Activated CD4-positive, alpha-beta T cell treated with anti-CD3 and anti-CD28 coated beads, Interleukin-2, amount 50 U/mL, for 16 hours (primary cell): ENCODE data around the gene ARHGEF4.
A peak's percentile ranks its signal among the peaks of the same experiment; 100 is the strongest.
"Not testable (repeated sequence)": the region's sequence is repeated elsewhere in the genome, so short reads cannot be mapped to it uniquely, and the experiment has no call there.

Experiments used
- DNase-seq: peaks from one replicate; pipeline ENCODE4 v3.0.0-alpha.2; 2020

The ARHGEF4 gene

DNA sequence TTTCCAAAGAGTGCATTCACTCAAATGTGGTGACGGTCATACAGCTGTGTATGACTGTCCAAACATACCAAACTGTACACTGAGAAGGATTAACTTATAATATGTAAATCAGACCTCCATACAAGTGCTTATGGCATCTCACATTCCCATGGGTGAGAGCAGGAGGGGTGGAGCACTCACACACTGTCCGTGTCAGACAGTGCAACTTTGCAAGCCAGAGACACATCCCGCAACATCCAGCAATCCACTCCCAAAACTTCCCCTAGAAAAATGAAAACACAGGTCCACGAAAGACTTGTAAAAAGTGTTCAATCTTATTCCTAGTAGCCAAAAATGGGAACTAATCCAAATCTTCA lies 220.2 kb downstream of the ARHGEF4 start:
- no peak for DNase-seq

DNA sequence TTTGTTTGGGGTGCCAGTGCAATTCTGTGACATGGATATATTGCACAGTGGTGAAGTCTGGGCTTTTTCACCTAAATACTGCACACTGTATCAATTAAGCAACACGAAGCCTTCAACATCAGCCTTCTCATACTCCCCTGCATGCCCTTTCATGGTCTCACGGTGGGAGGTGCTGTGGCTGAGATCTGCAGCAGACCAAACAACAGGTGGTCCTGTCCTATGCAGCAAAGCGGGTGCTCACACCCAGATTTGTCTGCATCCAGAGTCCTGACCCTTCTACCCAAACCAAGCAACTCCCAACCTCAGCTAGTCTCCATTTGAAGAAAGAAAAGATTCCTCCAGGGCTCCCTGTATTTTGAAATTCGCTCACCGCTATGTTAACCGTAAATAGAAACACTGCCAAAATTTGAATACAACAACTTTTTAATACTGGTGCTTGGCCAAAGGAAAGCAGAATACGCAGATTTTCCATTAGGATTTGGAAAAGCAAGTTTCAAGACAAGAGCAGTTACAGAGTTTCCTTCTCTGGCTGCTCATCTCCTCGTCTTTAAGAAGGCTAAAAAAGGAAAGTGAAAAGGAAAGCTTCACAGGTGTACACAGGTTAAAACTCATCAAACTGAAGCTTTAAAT lies 221.6 kb downstream of the ARHGEF4 start:
- DNase-seq = no peak

DNA sequence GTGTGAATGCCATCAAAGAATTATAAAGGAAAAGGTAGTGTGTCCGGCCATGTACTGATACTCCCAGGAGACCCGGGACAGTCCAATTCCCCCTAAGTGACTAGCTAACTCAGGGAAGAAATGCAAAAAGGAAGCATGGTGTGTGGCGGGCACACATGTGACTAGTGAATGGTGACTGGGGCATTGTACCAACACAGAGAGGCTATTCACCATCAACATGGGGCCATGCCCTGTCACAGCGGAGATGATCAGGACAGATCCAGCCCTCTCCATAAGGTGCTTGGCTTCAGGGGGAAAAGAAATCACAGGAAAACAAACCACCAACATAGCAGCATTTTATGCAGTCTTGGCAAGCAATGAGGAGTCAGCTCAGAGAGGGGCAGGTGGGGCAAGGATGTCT lies 222.2 kb downstream of the ARHGEF4 start:
- DNase-seq = no peak

DNA sequence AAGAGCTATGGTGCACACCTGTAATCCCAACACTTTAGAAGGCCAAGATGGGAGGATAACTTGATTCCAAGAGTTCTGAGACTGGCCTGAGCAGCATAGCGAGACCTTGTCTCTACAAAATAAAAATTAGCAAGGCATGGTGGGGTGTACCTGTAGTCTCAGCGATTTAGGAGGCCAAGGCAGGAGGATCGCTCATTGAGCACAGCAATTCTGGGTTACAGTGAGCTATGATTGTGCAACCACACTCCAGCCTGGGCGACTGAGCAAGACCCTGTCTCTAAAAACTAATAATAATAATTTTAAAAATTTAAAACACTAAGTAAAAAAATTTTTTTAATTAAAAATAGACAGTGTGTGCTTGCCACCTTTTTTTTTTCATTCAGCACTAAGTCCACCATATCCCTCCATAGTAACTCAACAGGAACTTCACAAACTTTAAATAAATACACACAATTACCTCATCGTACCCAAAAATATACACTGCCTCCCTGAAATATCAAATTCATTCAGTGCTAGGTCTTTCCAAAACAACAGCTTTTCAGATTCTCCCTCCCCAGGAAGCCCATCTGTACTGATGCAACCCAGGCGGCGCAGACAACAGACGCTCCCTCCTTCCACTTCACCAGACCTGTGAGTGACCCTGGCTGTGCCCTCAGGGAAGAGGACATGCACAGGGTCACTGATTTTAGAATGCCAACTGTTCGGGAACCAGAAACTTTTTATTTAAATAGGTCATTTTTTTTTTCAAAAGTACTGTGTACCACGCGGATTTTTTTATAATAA lies 227.0 kb downstream of the ARHGEF4 start:
- DNase-seq = no peak

DNA sequence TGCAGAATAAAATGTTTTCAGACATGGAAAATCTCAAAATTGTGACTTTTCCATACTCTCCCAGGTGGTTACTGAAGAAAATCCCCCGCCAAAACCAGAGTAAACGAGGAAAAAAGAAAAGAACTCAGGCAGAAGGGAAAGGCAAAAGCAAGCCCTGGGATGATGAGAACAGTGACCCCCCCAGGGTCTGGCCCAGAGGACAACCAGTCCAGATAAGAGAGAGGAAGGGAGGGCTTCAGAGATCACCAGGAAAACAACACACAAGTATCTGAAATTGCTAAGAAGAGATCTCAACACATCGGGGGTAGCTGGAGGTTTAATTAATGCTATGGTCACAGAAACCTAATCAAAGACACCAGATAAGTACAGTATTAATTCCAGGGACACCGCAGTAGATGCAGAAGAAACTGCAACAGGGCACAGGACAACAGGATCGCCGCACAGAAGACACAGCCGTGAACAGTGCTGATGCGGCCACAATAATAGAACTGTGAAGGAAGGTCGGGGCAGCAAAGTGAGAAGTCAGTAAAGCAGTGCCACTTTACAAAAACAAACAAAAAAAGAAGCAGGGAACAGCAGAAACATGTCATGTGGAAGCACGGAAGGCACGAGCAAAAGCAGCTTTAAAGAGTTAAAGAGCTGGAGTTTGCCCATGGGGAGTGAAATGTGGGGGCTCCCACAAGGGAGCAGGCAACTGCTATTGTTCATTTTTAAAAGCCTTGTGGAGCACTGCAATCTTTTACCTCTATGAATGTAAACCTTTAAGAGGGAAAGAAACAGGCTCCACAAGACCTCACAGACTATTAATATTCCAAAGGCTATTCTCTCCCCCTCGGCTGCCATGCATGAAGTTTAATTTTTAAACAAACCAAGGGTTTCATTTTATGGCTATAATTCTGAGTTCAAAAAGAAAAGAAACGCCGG lies 228.1 kb downstream of the ARHGEF4 start:
- DNase-seq = no peak

DNA sequence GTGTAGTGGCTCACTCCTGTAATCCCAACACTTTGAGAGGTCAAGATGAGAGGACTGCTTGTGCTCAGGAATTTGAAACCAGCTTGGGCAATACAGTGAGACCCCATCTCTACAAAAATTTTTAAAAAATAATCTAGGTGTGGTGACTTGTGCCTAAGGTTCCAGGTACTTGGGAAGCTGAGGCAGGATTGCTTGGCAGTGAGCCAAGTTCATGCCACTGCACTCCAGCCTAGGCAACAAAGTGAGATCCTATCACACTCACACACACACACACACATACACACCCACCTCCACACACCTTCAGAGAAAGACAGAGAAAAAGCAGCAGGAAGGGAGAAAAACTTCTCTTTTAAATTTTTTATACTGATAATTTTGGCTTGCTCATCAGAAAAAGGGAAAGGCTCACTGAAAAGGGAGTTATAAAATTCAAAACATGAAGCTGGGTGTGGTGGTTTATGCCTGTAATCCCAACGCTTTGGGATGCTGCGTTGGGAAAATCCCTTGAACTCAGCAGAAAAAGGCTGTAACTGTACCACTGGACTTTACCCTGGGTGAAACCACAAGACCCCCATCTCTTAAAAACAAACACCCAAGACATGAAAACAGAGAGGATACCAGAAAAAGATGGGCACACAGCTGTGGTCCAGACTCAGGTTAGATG lies 230.9 kb downstream of the ARHGEF4 start:
- no peak for DNase-seq

DNA sequence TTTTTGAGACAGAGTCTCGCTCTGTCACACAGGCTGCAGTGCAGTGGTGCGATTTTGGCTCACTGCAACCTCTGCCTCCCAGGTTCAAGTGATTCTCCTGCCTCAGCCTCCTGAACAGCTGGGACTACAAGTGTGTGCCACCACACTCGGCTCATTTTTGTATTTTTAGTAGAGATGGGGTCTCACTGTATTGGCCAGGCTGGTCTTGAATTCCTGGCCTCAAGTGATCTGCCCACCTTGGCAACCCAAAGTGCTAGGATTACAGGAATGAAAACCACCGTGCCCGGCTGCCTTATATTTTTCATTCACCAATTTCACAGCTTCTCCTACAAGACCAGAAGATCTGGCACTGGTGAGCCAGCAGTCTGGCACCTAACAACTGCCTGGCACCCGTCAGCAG lies 231.5 kb downstream of the ARHGEF4 start:
- DNase-seq = not testable (repeated sequence)

DNA sequence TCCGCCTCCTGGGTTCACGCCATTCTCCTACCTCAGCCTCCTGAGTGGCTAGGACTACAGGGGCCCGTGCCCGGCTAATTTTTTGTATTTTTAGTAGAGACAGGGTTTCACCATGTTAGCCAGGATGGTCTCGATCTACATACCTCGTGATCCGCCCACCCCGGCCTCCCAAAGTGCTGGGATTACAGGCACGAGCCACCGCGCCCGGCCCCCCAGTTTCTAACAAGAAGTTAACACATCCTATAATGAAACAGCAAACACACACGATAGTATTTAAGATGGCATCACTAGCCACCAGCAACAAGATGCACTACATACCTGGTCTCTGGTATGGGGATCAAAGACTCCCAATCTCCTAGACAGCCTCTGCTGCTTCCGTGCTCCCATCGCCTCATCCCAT lies 238.9 kb downstream of the ARHGEF4 start:
- not testable (repeated sequence) for DNase-seq

DNA sequence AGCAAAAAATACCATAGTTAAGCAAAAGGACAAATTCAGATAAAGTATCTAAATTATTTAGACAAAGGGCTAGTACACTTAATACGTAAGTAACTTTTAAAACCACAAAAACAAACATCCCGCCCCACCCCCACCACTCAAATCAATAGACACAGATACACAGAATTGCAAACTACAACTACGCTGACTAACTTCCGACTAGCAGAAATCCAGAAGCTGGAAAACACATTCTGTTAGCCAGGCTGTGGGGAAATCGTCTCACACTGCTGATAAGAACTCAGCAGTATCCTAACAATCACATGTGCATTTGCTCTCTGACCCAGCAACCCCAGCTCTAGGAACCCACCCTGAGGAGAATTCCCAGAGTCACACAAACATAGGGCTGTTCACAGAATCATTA lies 240.0 kb downstream of the ARHGEF4 start:
- DNase-seq = no peak

DNA sequence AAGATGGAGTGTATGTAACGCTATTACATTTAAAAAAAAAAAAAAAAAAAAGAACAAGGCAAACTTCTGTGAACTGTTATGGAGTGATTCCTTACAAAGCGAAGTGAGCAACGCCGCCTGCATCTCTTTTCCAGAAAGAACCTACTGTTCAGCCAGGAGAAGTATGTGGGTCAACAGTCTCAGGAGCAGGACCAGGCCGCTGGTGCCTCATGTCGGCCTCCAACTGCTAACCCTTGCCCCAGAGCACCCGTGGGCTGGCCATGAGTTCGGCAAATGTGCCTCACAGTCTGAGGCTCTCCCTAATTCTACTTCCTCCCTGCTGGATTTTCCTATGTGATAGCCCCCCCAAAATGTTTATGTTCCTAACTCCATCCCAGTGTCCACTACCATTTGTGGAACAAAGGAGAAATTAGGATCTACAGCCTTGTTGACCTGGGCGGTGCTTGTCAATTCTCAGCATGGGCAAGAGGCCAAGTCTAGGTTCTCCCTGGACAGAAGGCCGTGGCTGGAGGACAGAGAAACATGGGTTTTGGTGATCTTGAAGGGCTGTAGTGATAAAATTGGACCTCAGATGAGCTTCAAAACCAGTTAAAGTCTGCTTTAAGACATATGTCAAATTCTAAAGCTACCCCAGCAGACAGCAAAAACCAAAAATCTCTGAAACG lies 240.6 kb downstream of the ARHGEF4 start:
- DNase-seq = no peak

DNA sequence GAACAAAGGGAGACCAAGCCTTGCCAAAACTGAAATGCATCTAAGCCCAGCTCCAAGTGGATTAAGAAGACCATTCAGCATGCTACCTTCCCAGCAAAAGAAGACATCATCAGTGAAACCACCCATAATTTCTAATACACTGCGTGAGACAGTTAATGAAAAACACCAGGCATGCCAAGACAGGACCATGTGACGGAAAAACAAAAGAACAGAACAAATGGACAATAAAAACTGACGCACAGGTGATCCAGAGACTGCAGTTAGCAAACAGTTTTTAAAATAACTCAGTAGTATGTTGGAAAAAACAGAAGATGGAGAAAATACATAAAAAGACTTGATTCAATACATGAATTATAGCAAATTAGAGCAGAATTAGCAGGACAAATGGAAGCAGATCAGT lies 241.3 kb downstream of the ARHGEF4 start:
- DNase-seq = no peak

DNA sequence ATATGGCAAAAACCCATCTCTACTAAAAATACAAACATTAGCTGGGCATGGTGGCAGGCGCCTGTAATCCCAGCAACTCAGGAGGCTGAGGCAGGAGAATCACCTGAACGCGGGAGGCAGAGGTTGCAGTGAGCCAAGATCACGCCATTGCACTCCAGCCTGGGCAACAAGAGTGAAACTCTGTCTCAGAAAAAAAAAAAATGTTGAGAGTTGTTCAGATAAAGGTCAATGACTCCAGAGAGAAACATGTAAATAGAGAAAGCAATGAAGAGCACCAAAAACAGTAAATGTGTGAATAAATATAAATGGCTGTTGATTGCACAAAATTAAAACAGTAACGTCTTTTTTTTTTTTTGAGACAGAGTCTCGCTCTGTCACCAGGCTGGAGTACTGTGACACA lies 243.2 kb downstream of the ARHGEF4 start:
- not testable (repeated sequence) for DNase-seq

DNA sequence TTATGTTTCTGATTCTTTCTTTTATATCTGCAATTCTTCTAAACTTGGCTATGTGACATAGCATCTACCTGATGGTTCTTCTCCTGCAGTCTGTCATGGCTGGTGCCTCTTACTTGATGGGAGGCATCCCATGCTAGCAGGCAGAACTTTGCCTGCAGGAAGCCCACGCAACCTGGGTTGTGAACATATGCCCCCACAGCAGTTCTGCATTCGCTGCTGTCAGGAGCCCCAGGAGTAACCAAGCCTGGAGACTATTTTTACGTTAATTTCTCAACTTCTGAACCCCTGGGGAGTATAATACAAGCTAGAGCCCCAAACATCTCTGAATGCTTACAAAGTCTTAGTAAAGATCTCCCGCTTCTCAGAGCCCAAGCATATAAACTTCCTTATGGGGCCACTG lies 244.5 kb downstream of the ARHGEF4 start:
- no peak for DNase-seq

DNA sequence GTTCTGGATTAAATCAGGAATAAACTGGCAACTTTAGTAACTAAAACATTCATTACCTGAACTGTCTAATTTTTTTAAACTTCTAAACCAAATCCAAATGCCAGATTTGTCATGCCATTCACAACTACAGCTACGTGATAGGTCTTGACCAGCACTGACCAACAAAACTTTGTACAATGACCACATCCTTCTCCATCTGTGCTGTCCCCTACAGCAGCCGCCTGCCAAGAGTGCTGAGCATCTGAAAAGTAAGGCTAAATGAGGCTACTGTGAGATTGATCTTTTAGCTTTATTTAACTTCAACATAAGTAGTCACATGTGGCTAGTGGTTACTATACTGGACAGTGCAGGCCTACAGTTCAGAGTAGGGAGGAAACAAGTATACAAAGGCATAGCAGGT lies 248.9 kb downstream of the ARHGEF4 start:
- DNase-seq = no peak

DNA sequence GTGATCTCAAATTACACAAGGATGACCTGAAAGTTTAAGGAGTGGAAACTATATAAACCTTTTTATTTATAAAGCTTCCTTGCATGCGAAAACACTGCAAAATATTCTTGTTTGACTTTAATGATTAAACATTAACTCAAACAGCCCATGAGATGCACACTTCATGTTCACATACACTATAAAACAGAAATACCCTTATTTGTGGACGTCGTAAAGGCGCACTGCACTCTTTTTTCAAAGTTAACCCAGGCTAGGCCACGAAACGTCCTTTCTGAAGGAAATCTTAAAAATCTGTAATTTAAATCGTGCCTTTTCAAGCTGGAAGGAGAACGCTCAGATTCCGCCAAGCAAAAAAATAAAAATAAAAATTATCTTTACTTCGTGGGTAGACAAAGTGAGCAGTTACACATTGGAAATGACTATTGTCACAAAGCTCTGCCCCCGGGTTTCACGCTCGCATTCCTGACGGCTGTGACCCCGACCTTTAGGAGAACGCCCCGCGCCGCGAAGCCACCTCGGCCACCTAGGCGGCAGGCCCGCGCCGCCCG lies 255.8 kb downstream of the ARHGEF4 start:
- DNase-seq = no peak

DNA sequence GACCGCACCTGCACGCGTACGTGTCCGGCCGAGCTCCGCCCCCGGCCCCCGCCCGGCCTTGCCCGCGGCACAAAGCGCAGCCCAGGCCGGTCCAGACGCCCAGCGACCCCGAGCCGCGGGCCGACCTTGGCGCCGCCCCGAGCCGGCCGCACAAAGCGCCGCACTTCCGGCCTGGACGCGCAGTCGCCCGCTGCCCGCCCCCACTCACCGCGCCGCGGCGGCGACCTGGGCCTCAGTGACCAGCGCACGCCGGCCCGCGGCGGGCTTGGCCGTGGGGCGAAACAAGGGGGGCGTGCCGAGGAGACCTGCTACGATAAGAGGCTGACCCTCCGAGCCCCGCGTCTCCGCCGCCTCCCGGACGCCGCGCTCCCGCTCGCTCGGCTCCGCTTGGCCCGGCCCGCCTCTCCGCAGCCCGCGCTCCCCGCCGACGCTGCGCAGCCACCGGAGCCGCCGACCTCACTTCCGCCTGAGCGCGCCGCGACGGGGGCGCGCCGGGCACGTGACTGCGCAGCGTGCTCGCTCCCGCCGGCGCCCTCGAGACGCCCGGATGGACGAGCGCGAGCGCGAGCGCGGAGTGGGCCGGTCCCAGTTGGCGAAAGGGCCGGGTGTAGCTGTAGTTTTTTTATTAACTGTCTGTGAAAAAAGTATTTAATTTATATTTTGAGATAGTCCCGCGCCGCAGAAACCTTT lies 256.4 kb downstream of the ARHGEF4 start, which contains the start of gene FAM168B:
FAM168B (minus strand) TSS at position 455 of the 690 bp plus-strand sequence. CDS start 10,814 bp downstream, outside the sequence.
- DNase-seq = peak; percentile 91

DNA sequence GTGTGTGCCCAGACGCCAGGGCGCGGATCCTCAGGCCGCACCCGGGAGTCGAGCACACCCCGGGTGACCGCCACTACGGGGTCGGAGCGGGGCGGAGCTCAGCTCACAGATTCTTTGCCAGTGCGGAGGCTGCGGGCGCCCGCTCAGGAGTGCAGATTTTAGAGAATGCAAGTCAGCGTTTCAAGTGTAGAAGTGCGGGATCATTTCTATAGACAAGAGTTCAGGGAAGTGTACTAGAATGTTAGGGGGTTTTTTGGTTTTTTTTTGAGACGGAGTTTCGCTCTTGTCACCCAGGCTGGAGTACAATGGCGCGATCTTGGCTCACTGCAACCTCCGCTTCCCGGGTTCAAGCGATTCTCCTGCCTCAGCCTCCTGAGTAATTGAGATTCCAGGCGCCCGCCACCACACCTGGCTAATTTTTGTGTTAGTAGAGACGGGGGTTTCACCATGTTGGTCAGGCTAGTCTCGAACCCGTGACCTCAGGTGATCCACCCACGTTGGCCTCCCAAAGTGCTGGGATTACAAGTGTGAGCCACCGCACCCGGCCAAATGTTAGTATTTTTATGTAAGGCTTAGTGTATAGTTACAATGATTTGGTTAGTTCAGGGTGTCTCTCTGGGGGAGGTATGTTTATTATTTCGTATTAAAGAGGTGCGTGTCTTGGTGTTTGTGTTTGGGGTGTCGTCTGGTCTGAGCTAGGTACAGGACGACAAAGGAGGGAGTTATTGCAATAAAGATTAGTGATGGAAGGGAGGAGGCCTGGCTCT lies 257.2 kb downstream of the ARHGEF4 start:
- DNase-seq = peak; percentile 10

DNA sequence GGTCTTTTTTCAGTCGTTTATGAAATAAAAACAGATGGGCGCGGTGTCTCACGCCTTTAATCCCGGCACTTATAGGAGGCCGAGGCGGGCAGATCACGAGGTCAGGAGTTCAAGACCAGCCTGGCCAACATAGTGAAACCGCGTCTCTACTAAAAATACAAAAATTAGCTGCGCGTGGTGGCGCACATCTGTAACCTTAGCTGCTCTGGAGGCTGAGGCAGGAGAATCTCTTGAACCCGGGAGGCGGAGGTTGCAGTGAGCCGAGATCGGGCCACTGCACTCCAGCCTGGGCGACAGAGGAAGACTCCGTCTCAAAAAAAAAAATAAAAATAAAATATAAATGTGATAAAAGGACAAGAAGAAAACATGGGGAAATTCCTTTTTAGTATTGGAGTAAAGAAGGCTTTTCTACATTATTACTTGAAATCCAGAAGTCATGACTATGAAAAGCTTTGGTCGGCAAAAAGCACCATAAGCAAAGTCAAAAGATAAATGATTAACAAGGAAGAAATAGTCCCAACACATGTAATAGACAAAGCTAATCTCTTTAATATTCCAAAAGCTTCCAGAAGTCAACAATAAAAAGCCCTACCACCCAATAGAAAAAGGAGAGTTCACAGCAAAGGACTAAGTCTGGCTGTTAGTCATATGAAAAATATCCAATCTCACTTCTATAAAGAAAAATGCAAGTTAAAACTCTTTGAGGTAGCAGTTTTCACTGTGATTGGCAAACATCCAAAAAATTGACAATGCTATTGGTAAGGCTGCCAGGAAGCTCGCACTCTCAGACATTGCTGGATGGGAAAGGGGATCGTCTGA lies 258.0 kb downstream of the ARHGEF4 start:
- DNase-seq = no peak
